SK-N-MC (cell line): ENCODE data around the gene SP2.

Experiments
- DNase-seq: peaks from one replicate; pipeline ENCODE4 v3.0.0-alpha.2; 2011; ENCODE audit warnings: low read depth, low spot score
- H3K27ac ChIP-seq: fragments of 200-600 bp; sonication (generic); 2 replicates; pipeline ENCODE4 v1.5.1; 2016; ENCODE audit warnings: mixed run types
- H3K36me3 ChIP-seq: fragments of 200-600 bp; sonication (generic); 2 replicates; pipeline ENCODE4 v1.6.1; 2017; ENCODE audit warnings: antibody characterized with exemption, low read length, mixed read lengths; ENCODE audit not compliant: insufficient read depth
- H3K4me3 ChIP-seq: fragments of 200-600 bp; sonication (generic); 2 replicates; pipeline ENCODE4 v1.5.1; 2016
- H3K9ac ChIP-seq: fragments of 200-600 bp; sonication (generic); 2 replicates; pipeline ENCODE4 v1.8.0; 2017; ENCODE audit warnings: mixed run types, mixed read lengths; ENCODE audit not compliant: insufficient read length
- H3K9me3 ChIP-seq: fragments of 200-600 bp; sonication (generic); 2 replicates; pipeline ENCODE4 v1.6.1; 2017; ENCODE audit warnings: low read depth, mild to moderate bottlenecking, antibody characterized with exemption, low read length, moderate library complexity, mixed read lengths
- EZH2 ChIP-seq: fragments of 200-600 bp; sonication (generic); IDR thresholded peaks from one replicate; pipeline ENCODE4 v1.6.1; 2017; ENCODE audit warnings: antibody characterized with exemption
- FOXP2 ChIP-seq: optimal IDR thresholded peaks from 2 replicates; pipeline ENCODE3; 2011; ENCODE audit warnings: mild to moderate bottlenecking, moderate library complexity; ENCODE audit not compliant: insufficient read depth; ENCODE audit errors: extremely low read length, control extremely low read depth
- POLR2AphosphoS5 ChIP-seq: IDR thresholded peaks from 2 replicates; pipeline ENCODE4 v1.6.1; 2012; ENCODE audit warnings: mild to moderate bottlenecking, low read depth, low read length, borderline replicate concordance

The SP2 gene

GRCh38 chr17:47952171-47953021, 56.4 kb downstream of the SP2 start:
- H3K9ac ChIP-seq, result no peak overlapping the region

GRCh38 chr17:47953909-47954308, 57.9 kb downstream of the SP2 start:
- no peak for DNase-seq
- TF ChIP-seq POLR2AphosphoS5 (no peak), EZH2 (no peak), FOXP2 (no peak)

More at GRCh38 chr17:47952171-47953021, 56.4 kb downstream of the SP2 start:
- Histone ChIP-seq H3K4me3 (no peak overlapping the region), H3K27ac (no peak overlapping the region), H3K9me3 (no peaks in the 10 kb centered on the region), H3K36me3 (no peaks in the 10 kb centered on the region)
- TF ChIP-seq EZH2 (no peak), FOXP2 (no peak), POLR2AphosphoS5 (no peak)
- DNase-seq, result no peak

GRCh38 chr17:47955497-47956461, 59.7 kb downstream of the SP2 start:
- Histone ChIP-seq H3K36me3 (no peaks in the 10 kb centered on the region), H3K27ac (no peak overlapping the region), H3K9me3 (no peaks in the 10 kb centered on the region), H3K4me3 (no peak overlapping the region), H3K9ac (no peak overlapping the region)
- TF ChIP-seq EZH2 (no peak), POLR2AphosphoS5 (no peak), FOXP2 (no peak)
- no peak for DNase-seq

More at GRCh38 chr17:47953909-47954308, 57.9 kb downstream of the SP2 start:
- Histone ChIP-seq H3K4me3 (no peak overlapping the region), H3K9me3 (no peaks in the 10 kb centered on the region), H3K27ac (no peak overlapping the region), H3K9ac (no peak overlapping the region), H3K36me3 (no peaks in the 10 kb centered on the region)

- no peak for DNase-seq
- Histone ChIP-seq H3K36me3 (no peaks in the 10 kb centered on the region), H3K4me3 (no peak overlapping the region), H3K9me3 (no peaks in the 10 kb centered on the region), H3K9ac (no peak overlapping the region), H3K27ac (no peak overlapping the region)
- TF ChIP-seq EZH2 (no peak), POLR2AphosphoS5 (no peak), FOXP2 (no peak)
Measured at GRCh38 chr17:47956791-47957590, 61.0 kb downstream of the SP2 start.

- DNase-seq, result no peak
- TF ChIP-seq EZH2 (no peak), FOXP2 (no peak), POLR2AphosphoS5 (no peak)
- no peak within 1 kb of the TSS for H3K4me3 ChIP-seq
Measured at GRCh38 chr17:47957591-47958490, 61.8 kb downstream of the SP2 start, which contains the start of gene PRR15L. Gene PRR15L, minus strand, starts transcription at chr17:47957883. Its CDS starts 4,649 bp downstream, at chr17:47953234.

GRCh38 chr17:47959825-47960655, 64.0 kb downstream of the SP2 start:
- Histone ChIP-seq H3K9me3 (no peaks in the 10 kb centered on the region), H3K4me3 (no peak overlapping the region), H3K36me3 (no peaks in the 10 kb centered on the region), H3K9ac (no peak overlapping the region), H3K27ac (no peak overlapping the region)
- no peak for TF ChIP-seq EZH2
- TF ChIP-seq FOXP2, result no peak
- TF ChIP-seq POLR2AphosphoS5, result no peak
- DNase-seq, result no peak

More at GRCh38 chr17:47957591-47958490, 61.8 kb downstream of the SP2 start, which contains the start of gene PRR15L:
- Histone ChIP-seq H3K27ac (no peak within 1 kb of the TSS), H3K9ac (no peak within 1 kb of the TSS), H3K9me3 (no peaks in the 10 kb centered on the region), H3K36me3 (no peaks in the 10 kb centered on the region)

- Histone ChIP-seq H3K4me3 (no peak overlapping the region), H3K36me3 (no peaks in the 10 kb centered on the region), H3K9me3 (no peaks in the 10 kb centered on the region), H3K27ac (no peak overlapping the region), H3K9ac (no peak overlapping the region)
- no peak for DNase-seq
- no peak for TF ChIP-seq FOXP2
- no peak for TF ChIP-seq EZH2
- no peak for TF ChIP-seq POLR2AphosphoS5
Measured at GRCh38 chr17:47961406-47961805, 65.4 kb downstream of the SP2 start.
